Lower lobe of right lung (tissue), 2 donors: ENCODE results near the gene PARM1. TPM values are rescaled to one million over a fixed set of nuclear protein-coding genes. Genes with fewer than 3 reads are reported as not detected.
A peak's percentile ranks its signal among the peaks of the same experiment; 100 is the strongest.

Source experiments
- ATAC-seq, 2 donors: fragments of 200-7000 bp; cut with Tn5 transposase; one replicate each; pipeline ENCODE4 v1.9.1; 2020 to 2022; ENCODE audit warnings: mild to moderate bottlenecking in 2 of 2, moderate library complexity in 2 of 2
- DNase-seq: peaks from one replicate; pipeline ENCODE4 v3.0.0-alpha.2; 2020
- H3K27ac ChIP-seq: fragments of 200-600 bp; one replicate; pipeline ENCODE4 v1.8.0; 2022
- H3K27me3 ChIP-seq: fragments of 200-600 bp; one replicate; pipeline ENCODE4 v1.8.0; 2022; ENCODE audit warnings: low read depth
- H3K36me3 ChIP-seq: fragments of 200-600 bp; one replicate; pipeline ENCODE4 v1.8.0; 2022; ENCODE audit warnings: mild to moderate bottlenecking
- H3K4me1 ChIP-seq: fragments of 200-600 bp; one replicate; pipeline ENCODE4 v1.8.0; 2022
- H3K4me3 ChIP-seq: fragments of 200-600 bp; one replicate; pipeline ENCODE4 v1.8.0; 2022; ENCODE audit warnings: mild to moderate bottlenecking
- H3K9me3 ChIP-seq: fragments of 200-600 bp; one replicate; pipeline ENCODE4 v1.8.0; 2022
- intact Hi-C: fragments of 100-400 bp; cut with DNase I; formaldehyde crosslinking; loops from one replicate; pipeline ENCODE4 v1.11.0; 2022
- total RNA-seq: library from RNA; stranded (reverse); fragmentation: NEBNext Ultra II Directional; extraction: Animal tissue kit (Norgen Biotek cat#: 25700); gene quantifications from one replicate; pipeline ENCODE4 v1.2.1, GENCODE V29; 2021
- TF ChIP-seq, protein P1 (sequence below): fragments of 200-600 bp; IDR thresholded peaks from one replicate; pipeline ENCODE4 v1.8.0; 2022; ENCODE audit warnings: antibody characterized with exemption, mild to moderate bottlenecking
- donor health status: DM: no; HTN: yes; CAD: no; lungs with severe emphysema.

PARM1 gene
- total RNA-seq, 1 donor from 2014 or later = 64.1 TPM

DNA sequence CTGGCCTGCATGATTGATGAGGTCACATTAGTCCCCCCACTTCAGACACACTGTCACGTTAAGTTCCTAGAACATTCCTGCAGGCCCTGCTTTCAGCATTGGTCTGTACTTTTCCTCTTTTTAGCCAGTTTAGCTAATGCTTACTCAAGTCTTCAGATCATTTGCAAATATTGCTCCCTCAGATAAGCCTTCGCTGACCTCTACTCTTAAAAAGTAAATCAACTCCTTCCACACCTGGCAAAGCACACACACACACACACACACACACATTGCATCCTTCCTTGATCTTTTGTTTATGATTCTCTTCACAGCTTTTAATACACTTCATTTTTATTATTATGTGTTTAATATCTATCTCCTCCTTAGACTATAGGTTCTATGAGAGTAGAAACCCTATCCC, 31.4 kb downstream of the PARM1 start:
- TF ChIP-seq, protein P1, sequence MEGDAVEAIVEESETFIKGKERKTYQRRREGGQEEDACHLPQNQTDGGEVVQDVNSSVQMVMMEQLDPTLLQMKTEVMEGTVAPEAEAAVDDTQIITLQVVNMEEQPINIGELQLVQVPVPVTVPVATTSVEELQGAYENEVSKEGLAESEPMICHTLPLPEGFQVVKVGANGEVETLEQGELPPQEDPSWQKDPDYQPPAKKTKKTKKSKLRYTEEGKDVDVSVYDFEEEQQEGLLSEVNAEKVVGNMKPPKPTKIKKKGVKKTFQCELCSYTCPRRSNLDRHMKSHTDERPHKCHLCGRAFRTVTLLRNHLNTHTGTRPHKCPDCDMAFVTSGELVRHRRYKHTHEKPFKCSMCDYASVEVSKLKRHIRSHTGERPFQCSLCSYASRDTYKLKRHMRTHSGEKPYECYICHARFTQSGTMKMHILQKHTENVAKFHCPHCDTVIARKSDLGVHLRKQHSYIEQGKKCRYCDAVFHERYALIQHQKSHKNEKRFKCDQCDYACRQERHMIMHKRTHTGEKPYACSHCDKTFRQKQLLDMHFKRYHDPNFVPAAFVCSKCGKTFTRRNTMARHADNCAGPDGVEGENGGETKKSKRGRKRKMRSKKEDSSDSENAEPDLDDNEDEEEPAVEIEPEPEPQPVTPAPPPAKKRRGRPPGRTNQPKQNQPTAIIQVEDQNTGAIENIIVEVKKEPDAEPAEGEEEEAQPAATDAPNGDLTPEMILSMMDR = no peak
- H3K27ac ChIP-seq = no peak overlapping the region
- DNase-seq = no peak
- intact Hi-C loops = no loop called here
- no peaks in the 10 kb centered on the region for H3K4me1 ChIP-seq
- H3K36me3 ChIP-seq = no peaks in the 10 kb centered on the region
- no peaks in the 10 kb centered on the region for H3K27me3 ChIP-seq
- H3K9me3 ChIP-seq = no peaks in the 10 kb centered on the region
- ATAC-seq = peak; percentile 25 to 48
- no peak overlapping the region for H3K4me3 ChIP-seq

DNA sequence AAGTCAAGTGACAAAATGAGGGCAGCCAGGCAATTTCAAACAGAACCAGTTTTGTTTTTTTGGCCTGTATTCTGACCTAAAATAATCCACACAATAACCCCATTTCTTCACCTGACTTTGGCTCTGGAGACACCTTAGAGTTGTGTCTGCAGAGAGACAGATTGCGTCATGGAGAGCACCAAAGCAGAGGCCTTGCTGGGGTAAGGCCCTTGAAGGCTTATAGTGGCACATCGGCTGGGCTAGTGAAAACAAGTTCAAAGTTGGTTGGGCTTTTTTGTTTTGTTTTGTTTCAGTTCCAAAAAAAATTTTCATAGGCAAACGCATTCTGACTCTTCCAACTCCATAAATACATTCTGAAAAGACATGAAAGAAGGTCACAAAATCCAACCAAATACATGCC, 34.4 kb downstream of the PARM1 start:
- TF ChIP-seq, protein P1 = no peak
- Histone ChIP-seq H3K4me3 (no peak overlapping the region), H3K9me3 (no peaks in the 10 kb centered on the region), H3K4me1 (no peaks in the 10 kb centered on the region), H3K36me3 (no peaks in the 10 kb centered on the region), H3K27ac (no peak overlapping the region), H3K27me3 (no peaks in the 10 kb centered on the region)
- intact Hi-C loops = no loop called here
- DNase-seq (no peak), ATAC-seq (peak; percentile 44 to 60)

DNA sequence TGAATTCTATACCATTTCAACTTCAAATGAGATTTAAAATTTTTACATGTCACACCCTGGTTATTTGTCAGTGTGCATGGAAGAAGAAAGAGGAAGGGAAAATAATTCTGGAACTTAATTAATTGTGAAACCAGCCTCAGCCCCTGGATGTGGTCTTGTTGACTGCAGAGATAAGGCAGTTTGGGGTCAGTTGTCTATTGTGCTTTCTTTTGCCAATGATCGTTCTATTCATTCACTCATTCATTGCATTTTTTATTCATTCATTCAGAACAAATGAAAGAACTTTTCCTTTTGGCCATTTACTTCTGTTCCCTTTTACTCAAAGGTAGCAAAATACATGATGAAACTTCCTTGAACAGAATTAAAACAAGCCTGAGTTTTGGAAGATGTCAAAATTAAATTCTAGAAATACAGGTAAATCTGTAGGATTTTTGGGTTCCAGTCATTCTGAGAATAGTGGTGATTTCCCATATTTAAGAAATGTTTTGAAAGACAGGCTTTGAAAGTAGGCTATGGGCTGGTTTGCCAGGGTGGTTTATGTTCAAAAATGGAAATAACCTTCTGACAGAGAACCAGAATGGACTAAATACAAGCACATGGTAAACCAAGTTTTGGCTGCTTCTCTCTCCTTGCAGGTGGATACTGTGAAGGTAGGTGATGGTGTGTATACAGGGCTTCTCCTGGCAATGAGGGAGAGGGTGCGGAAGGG, 35.7 kb downstream of the PARM1 start:
- Histone ChIP-seq H3K4me3 (no peak overlapping the region), H3K27ac (no peak overlapping the region), H3K27me3 (no peaks in the 10 kb centered on the region), H3K9me3 (no peaks in the 10 kb centered on the region), H3K4me1 (no peaks in the 10 kb centered on the region), H3K36me3 (no peaks in the 10 kb centered on the region)
- DNase-seq (no peak), ATAC-seq (no peak)
- TF ChIP-seq, protein P1 = no peak
- intact Hi-C loops = no loop called here

DNA sequence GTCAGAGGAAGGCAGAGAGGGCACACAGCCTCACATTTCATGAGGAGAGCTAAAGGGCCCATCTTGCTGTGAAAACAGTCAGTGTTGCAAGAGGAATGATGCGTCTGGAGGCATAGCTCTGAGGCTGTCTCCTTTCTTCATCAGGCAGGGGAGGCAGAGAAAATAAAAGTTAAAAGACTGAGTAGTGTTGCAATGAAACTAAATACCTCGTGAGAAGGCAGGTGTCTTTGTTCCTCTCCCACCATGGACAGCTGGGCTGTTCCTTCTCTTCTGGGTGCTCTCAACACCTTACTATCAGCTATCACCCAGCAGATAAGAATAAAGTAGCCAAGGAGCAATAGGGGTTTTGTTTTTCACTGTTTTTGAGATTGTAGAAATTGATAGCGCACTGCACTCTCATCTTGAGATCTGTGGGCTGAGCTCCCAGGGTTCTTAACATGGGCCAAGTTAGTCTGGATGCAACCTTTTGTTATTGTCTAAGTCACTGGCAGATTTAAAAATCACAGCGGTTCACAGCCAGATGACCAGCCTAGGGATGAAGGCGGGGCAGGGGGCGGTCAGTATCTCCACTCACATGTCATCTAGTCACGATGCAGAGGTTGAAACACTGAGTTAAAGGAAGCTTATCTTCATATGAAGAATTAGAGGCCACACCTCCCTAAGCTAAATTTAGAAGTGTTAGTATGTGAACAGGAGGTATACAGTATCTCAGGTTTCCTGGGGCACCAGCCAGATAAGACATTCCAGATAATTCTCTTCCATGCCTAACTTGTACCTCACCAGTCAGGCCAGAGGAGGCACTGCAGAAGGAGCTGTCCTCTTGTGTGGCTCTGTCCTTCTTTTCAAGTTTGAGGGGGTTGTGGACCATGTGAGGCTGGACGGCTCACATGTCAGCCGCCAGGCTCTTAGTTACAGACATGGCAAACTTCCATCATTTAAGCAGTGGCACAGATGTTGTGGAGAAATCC, 36.9 kb downstream of the PARM1 start:
- no peaks in the 10 kb centered on the region for H3K4me1 ChIP-seq
- TF ChIP-seq, protein P1 = peak; percentile 9
- no peaks in the 10 kb centered on the region for H3K9me3 ChIP-seq
- ATAC-seq = peak; percentile 35 to 47
- no peak for DNase-seq
- H3K36me3 ChIP-seq = no peaks in the 10 kb centered on the region
- no peak overlapping the region for H3K27ac ChIP-seq
- H3K27me3 ChIP-seq = no peaks in the 10 kb centered on the region
- intact Hi-C loops = no loop called here
- no peak overlapping the region for H3K4me3 ChIP-seq

DNA sequence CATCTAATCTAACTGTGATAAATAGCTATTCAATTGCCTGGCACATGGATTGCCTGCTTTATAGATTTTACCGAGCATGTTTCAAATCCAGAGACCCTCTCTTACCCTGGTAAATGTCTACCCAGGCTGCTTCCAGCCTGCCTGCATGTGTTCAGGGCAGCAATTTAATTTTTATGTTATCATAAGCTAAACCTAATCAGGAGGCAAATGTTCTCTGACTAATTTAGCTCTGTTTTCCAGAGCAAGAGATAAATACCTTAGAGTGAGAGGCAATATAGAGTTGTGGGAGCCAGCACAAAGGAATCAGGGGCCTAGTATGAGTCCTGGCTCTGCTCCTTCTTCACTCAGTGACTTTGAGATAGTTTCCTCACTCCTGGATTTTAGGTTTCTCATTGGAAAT, 37.7 kb downstream of the PARM1 start:
- H3K27ac ChIP-seq = no peak overlapping the region
- intact Hi-C loops = no loop called here
- ATAC-seq = no peak
- TF ChIP-seq, protein P1 = no peak
- no peak overlapping the region for H3K4me3 ChIP-seq
- no peaks in the 10 kb centered on the region for H3K36me3 ChIP-seq
- H3K27me3 ChIP-seq = no peaks in the 10 kb centered on the region
- H3K9me3 ChIP-seq = no peaks in the 10 kb centered on the region
- DNase-seq = no peak
- H3K4me1 ChIP-seq = no peaks in the 10 kb centered on the region
